Mesendoderm (in vitro differentiated cells): Measurements from ENCODE around the gene CISD3.

ENCODE experiments used
- DNase-seq: peaks from one replicate; pipeline ENCODE4 v3.0.0; 2013
- H2AK5ac ChIP-seq: 2 replicates; pipeline ENCODE4 v1.6.1; 2013; ENCODE audit warnings: low read length, inconsistent platforms
- H2BK120ac ChIP-seq: 2 replicates; pipeline ENCODE4 v1.6.1; 2013; ENCODE audit warnings: low read depth, mild to moderate bottlenecking, low read length, moderate library complexity, mixed read lengths
- H2BK15ac ChIP-seq: replicated peaks from 2 replicates; pipeline ENCODE4 v1.6.1; 2013; ENCODE audit warnings: low read depth, mild to moderate bottlenecking, moderate library complexity
- H2BK5ac ChIP-seq: 2 replicates; pipeline ENCODE4 v1.6.1; 2013; ENCODE audit warnings: low read length, inconsistent platforms
- H3K18ac ChIP-seq: 2 replicates; pipeline ENCODE4 v1.6.1; 2013; ENCODE audit warnings: mild to moderate bottlenecking, low read length, mixed read lengths
- H3K23ac ChIP-seq: one replicate; pipeline ENCODE4 v1.6.1; 2013; ENCODE audit warnings: low read length
- H3K27ac ChIP-seq: 2 replicates; pipeline ENCODE4 v1.5.1; 2013; ENCODE audit warnings: low read depth, mild to moderate bottlenecking, inconsistent platforms, low read length, moderate library complexity
- H3K27me3 ChIP-seq: 2 replicates; pipeline ENCODE4 v1.6.1; 2013; ENCODE audit warnings: low read length, control low read depth, mild to moderate bottlenecking, inconsistent platforms; ENCODE audit not compliant: insufficient read depth, poor library complexity
- H3K36me3 ChIP-seq: 2 replicates; pipeline ENCODE4 v1.6.1; 2013; ENCODE audit warnings: low read length, inconsistent platforms; ENCODE audit not compliant: control insufficient read depth, insufficient read depth
- H3K4ac ChIP-seq: one replicate; pipeline ENCODE4 v1.6.1; 2013; ENCODE audit warnings: low read depth, mild to moderate bottlenecking, low read length, moderate library complexity
- H3K4me1 ChIP-seq: 2 replicates; pipeline ENCODE4 v1.6.1; 2013; ENCODE audit warnings: low read depth, low read length, inconsistent platforms; ENCODE audit not compliant: control insufficient read depth
- H3K4me2 ChIP-seq: 2 replicates; pipeline ENCODE4 v1.6.1; 2013; ENCODE audit warnings: low read length
- H3K4me3 ChIP-seq: 2 replicates; pipeline ENCODE4 v1.5.1; 2013; ENCODE audit warnings: mild to moderate bottlenecking, low read length
- H3K56ac ChIP-seq: one replicate; pipeline ENCODE4 v1.6.1; 2013; ENCODE audit warnings: low read length
- H3K79me1 ChIP-seq: 2 replicates; pipeline ENCODE4 v1.6.1; 2013; ENCODE audit warnings: low read length, inconsistent platforms
- H3K79me2 ChIP-seq: 2 replicates; pipeline ENCODE4 v1.6.1; 2013; ENCODE audit warnings: mild to moderate bottlenecking, low read length; ENCODE audit not compliant: control insufficient read depth, insufficient read depth
- H3K9ac ChIP-seq: 2 replicates; pipeline ENCODE4 v1.6.1; 2013; ENCODE audit warnings: low read length, inconsistent platforms
- H4K5ac ChIP-seq: one replicate; pipeline ENCODE4 v1.6.1; 2013; ENCODE audit warnings: low read length
- H4K8ac ChIP-seq: one replicate; pipeline ENCODE4 v1.6.1; 2013; ENCODE audit warnings: low read depth, mild to moderate bottlenecking, control low read depth, low read length, moderate library complexity
- WGBS: extraction: QIAGEN DNeasy Blood & Tissue Kit; methylation state at CpG from one replicate; pipeline ENCODE4 v1.1.7; 2013; ENCODE audit warnings: low lambda C conversion rate, missing lambda C conversion rate; ENCODE audit not compliant: insufficient coverage; ENCODE audit errors: extremely low coverage; 5-methylcytosine and 5-hydroxymethylcytosine counted together

CISD3 gene

GRCh38 chr17:38743556-38744171 lies 13.5 kb downstream of the CISD3 start:
- no peak overlapping the region for H4K5ac ChIP-seq
- peaks cover 5% of the 10 kb centered on the region for H3K36me3 ChIP-seq
- H3K4me3 ChIP-seq = no peak overlapping the region
- H3K4ac ChIP-seq = no peak overlapping the region
- H3K4me1 ChIP-seq = peaks cover 14% of the 10 kb centered on the region
- H3K27me3 ChIP-seq = no peaks in the 10 kb centered on the region
- no peak overlapping the region for H3K9ac ChIP-seq
- no peak overlapping the region for H2BK120ac ChIP-seq
- peaks cover 76% of the 10 kb centered on the region for H3K79me2 ChIP-seq
- no CpG with 5 or more reads among the region's 4 CpGs for WGBS
- H3K27ac ChIP-seq = no peak overlapping the region
- H2BK15ac ChIP-seq = no peak overlapping the region
- H3K18ac ChIP-seq = no peak overlapping the region
- H3K56ac ChIP-seq = no peak overlapping the region
- no peak overlapping the region for H3K23ac ChIP-seq
- H2AK5ac ChIP-seq = no peak overlapping the region
- no peak overlapping the region for H2BK5ac ChIP-seq
- H3K4me2 ChIP-seq = no peak overlapping the region
- peaks cover 24% of the 10 kb centered on the region for H3K79me1 ChIP-seq
- H4K8ac ChIP-seq = no peak overlapping the region
- DNase-seq = no peak

- H3K4me2 ChIP-seq = peak overlapping the region; percentile 89
- H4K8ac ChIP-seq = no peak overlapping the region
- H3K4me1 ChIP-seq = peaks cover 18% of the 10 kb centered on the region
- DNase-seq = no peak
- no peak overlapping the region for H2BK15ac ChIP-seq
- no peak overlapping the region for H3K4me3 ChIP-seq
- peak overlapping the region; percentile 99 for H3K56ac ChIP-seq
- peak overlapping the region; percentile 98 for H3K9ac ChIP-seq
- H3K23ac ChIP-seq = peak overlapping the region; percentile 30
- no peak overlapping the region for H3K18ac ChIP-seq
- H4K5ac ChIP-seq = no peak overlapping the region
- H2AK5ac ChIP-seq = no peak overlapping the region
- no peaks in the 10 kb centered on the region for H3K27me3 ChIP-seq
- H3K79me2 ChIP-seq = peaks cover 70% of the 10 kb centered on the region
- peaks cover 1% of the 10 kb centered on the region for H3K36me3 ChIP-seq
- no CpG with 5 or more reads among the region's 4 CpGs for WGBS
- H3K79me1 ChIP-seq = peaks cover 15% of the 10 kb centered on the region
- no peak overlapping the region for H3K4ac ChIP-seq
- no peak overlapping the region for H2BK120ac ChIP-seq
- H2BK5ac ChIP-seq = no peak overlapping the region
- no peak overlapping the region for H3K27ac ChIP-seq
Observed at GRCh38 chr17:38745545-38745944, 15.4 kb downstream of the CISD3 start.

- Histone ChIP-seq H2BK15ac (no peak overlapping the region), H2AK5ac (no peak overlapping the region), H3K4me1 (peaks cover 22% of the 10 kb centered on the region), H3K4me3 (peak overlapping the region; percentile 94), H4K5ac (no peak overlapping the region), H3K79me2 (peaks cover 64% of the 10 kb centered on the region), H3K27me3 (no peaks in the 10 kb centered on the region), H3K9ac (peak overlapping the region; percentile 98), H3K4ac (no peak overlapping the region), H3K27ac (peak overlapping the region; percentile 25), H3K4me2 (peak overlapping the region; percentile 89), H3K36me3 (peaks cover 1% of the 10 kb centered on the region), H3K23ac (no peak overlapping the region), H3K18ac (no peak overlapping the region), H2BK5ac (no peak overlapping the region), H3K79me1 (peaks cover 11% of the 10 kb centered on the region), H3K56ac (peak overlapping the region; percentile 99), H4K8ac (no peak overlapping the region), H2BK120ac (no peak overlapping the region)
- DNase-seq = peak; percentile 63
- no CpG with 5 or more reads among the region's 8 CpGs for WGBS
Observed at GRCh38 chr17:38746004-38746848, 16.1 kb downstream of the CISD3 start.

- Histone ChIP-seq H2BK15ac (no peak overlapping the region), H3K27me3 (no peaks in the 10 kb centered on the region), H3K4me2 (peak overlapping the region; percentile 89), H3K27ac (peak overlapping the region; percentile 25), H3K4me3 (peak overlapping the region; percentile 94), H2BK5ac (no peak overlapping the region), H3K4ac (peak overlapping the region; percentile 98), H3K79me1 (peaks cover 7% of the 10 kb centered on the region), H2BK120ac (no peak overlapping the region), H3K4me1 (peaks cover 22% of the 10 kb centered on the region), H3K9ac (peak overlapping the region; percentile 98), H4K5ac (no peak overlapping the region), H3K56ac (peak overlapping the region; percentile 99), H4K8ac (no peak overlapping the region), H3K79me2 (peaks cover 56% of the 10 kb centered on the region), H2AK5ac (no peak overlapping the region), H3K23ac (no peak overlapping the region), H3K18ac (peak overlapping the region; percentile 96), H3K36me3 (peaks cover 1% of the 10 kb centered on the region)
- no CpG with 5 or more reads among the region's 21 CpGs for WGBS
- no peak for DNase-seq
Observed at GRCh38 chr17:38746849-38747462, 16.8 kb downstream of the CISD3 start.

- H3K4me2 ChIP-seq = peak overlapping the region; percentile 89
- H3K4me3 ChIP-seq = peak overlapping the region; percentile 94
- peak overlapping the region; percentile 91 for H3K27ac ChIP-seq
- peak overlapping the region; percentile 71 for H2AK5ac ChIP-seq
- peak overlapping the region; percentile 98 for H3K9ac ChIP-seq
- peak overlapping the region; percentile 74 for H2BK120ac ChIP-seq
- peaks cover 22% of the 10 kb centered on the region for H3K4me1 ChIP-seq
- H3K36me3 ChIP-seq = peaks cover under 1% of the 10 kb centered on the region
- H4K8ac ChIP-seq = peak overlapping the region; percentile 59
- H4K5ac ChIP-seq = no peak overlapping the region
- peak overlapping the region; percentile 99 for H3K56ac ChIP-seq
- peak overlapping the region; percentile 95 for H3K23ac ChIP-seq
- H3K18ac ChIP-seq = peak overlapping the region; percentile 96
- H2BK15ac ChIP-seq = no peak overlapping the region
- WGBS = no CpG with 5 or more reads among the region's 64 CpGs
- no peaks in the 10 kb centered on the region for H3K27me3 ChIP-seq
- peak; percentile 54 for DNase-seq
- peaks cover 7% of the 10 kb centered on the region for H3K79me1 ChIP-seq
- H3K4ac ChIP-seq = peak overlapping the region; percentile 98
- H3K79me2 ChIP-seq = peaks cover 50% of the 10 kb centered on the region
- H2BK5ac ChIP-seq = peak overlapping the region; percentile 97
Observed at GRCh38 chr17:38747463-38748148, 17.5 kb downstream of the CISD3 start.
